Kidney epithelial cell (primary cell): ENCODE data around the gene ATN1. TPM values are rescaled to one million over a fixed set of nuclear protein-coding genes. Genes with fewer than 3 reads are reported as not detected.

ENCODE experiments used
- DNase-seq: peaks from one replicate; pipeline ENCODE4 v3.0.0-alpha.2; 2010; ENCODE audit warnings: low read depth
- H3K27me3 ChIP-seq: 2 replicates; pipeline ENCODE4 v1.6.0; 2011; ENCODE audit warnings: low read length; ENCODE audit not compliant: control insufficient read depth, insufficient read depth
- H3K36me3 ChIP-seq: 2 replicates; pipeline ENCODE4 v1.5.1; 2011; ENCODE audit warnings: low read length; ENCODE audit not compliant: control insufficient read depth, insufficient read depth
- H3K4me3 ChIP-seq: 2 replicates; pipeline ENCODE4 v1.5.1; 2011; ENCODE audit warnings: low read depth, mild to moderate bottlenecking, control low read depth, low read length
- CTCF ChIP-seq: IDR thresholded peaks from 2 replicates; pipeline ENCODE4 v1.5.1; 2011; ENCODE audit warnings: mild to moderate bottlenecking, moderate library complexity, low read length, control low read depth, inconsistent platforms; ENCODE audit not compliant: insufficient read depth, poor library complexity, severe bottlenecking
- total RNA-seq: library from RNA; depleted of rRNA; stranded (reverse); fragments of >200 nt; gene quantifications from 2 replicates; pipeline ENCODE4 v1.2.3, GENCODE V29; 2015

Gene ATN1
- total RNA-seq, 1 donor from 2014 or later, result 38.6 TPM

- Histone ChIP-seq H3K4me3 (no peak overlapping the region), H3K27me3 (no peaks in the 10 kb centered on the region), H3K36me3 (no peaks in the 10 kb centered on the region)
- TF ChIP-seq CTCF, result no peak
- DNase-seq, result no peak
Measured at GRCh38 chr12:6954316-6955107, 26.8 kb downstream of the ATN1 start.

- DNase-seq, result no peak
- Histone ChIP-seq H3K27me3 (no peaks in the 10 kb centered on the region), H3K4me3 (no peak overlapping the region), H3K36me3 (no peaks in the 10 kb centered on the region)
- TF ChIP-seq CTCF, result no peak
Measured at GRCh38 chr12:6955108-6956020, 27.6 kb downstream of the ATN1 start.

GRCh38 chr12:6956021-6956727 is 28.4 kb downstream of the ATN1 start:
- no peak overlapping the region for H3K4me3 ChIP-seq
- H3K36me3 ChIP-seq, result no peaks in the 10 kb centered on the region
- H3K27me3 ChIP-seq, result no peaks in the 10 kb centered on the region
- no peak for DNase-seq
- TF ChIP-seq CTCF, result no peak

- no peak for TF ChIP-seq CTCF
- H3K36me3 ChIP-seq, result no peaks in the 10 kb centered on the region
- no peak for DNase-seq
- H3K27me3 ChIP-seq, result no peaks in the 10 kb centered on the region
- H3K4me3 ChIP-seq, result no peak overlapping the region
Measured at GRCh38 chr12:6957151-6957701, 29.5 kb downstream of the ATN1 start.

- H3K4me3 ChIP-seq, result no peak overlapping the region
- TF ChIP-seq CTCF, result no peak
- no peaks in the 10 kb centered on the region for H3K27me3 ChIP-seq
- DNase-seq, result no peak
- no peaks in the 10 kb centered on the region for H3K36me3 ChIP-seq
Measured at GRCh38 chr12:6957741-6958608, 30.2 kb downstream of the ATN1 start.
